GM19395 (cell line): ENCODE measurements around the gene PPP1R9A.

Experiments
- ATAC-seq: cut with Tn5 transposase; IDR thresholded peaks from one replicate; pipeline ENCODE4 v1.9.1; 2021; ENCODE audit warnings: mild to moderate bottlenecking, moderate library complexity; ENCODE audit not compliant: unreplicated experiment

The PPP1R9A gene

DNA sequence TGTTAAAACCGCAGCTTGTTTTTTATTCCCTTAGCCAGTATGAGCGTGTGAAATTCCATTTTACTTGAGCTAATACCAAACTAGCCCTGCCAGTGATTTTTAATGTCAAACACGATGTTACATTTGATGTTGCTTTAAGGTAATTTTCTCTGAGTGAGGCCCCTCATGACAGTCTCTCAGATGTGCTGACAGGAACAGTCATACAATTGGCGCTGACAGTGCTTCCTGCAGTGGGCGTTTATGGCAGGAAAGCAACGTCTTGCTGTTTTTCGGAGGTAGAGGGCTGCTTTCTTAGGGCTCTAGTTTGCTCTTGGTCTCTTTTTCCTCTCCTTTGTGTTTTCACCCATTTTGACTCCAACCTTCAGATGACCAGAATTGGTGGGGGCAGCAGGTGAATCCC, 397.6 kb downstream of the PPP1R9A start:
- no peak for ATAC-seq

DNA sequence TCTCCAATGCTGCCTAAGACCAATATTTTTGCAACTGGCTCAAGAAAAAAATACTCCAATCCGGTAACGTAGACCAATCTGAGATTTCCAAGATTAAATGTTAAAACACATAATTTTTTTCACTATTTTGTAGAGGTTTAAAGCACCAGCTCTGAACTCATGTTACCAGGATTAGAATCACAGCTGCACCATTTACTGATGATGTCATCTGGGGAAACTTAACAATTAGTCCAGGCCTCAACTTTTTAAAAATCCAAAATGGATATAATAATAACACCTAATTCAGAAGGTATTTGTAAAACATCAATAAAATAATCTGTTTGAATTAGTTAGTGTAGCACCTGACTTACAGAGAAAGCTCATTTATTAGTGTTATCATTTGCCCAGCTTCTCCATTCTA, 402.6 kb downstream of the PPP1R9A start:
- ATAC-seq, result no peak

DNA sequence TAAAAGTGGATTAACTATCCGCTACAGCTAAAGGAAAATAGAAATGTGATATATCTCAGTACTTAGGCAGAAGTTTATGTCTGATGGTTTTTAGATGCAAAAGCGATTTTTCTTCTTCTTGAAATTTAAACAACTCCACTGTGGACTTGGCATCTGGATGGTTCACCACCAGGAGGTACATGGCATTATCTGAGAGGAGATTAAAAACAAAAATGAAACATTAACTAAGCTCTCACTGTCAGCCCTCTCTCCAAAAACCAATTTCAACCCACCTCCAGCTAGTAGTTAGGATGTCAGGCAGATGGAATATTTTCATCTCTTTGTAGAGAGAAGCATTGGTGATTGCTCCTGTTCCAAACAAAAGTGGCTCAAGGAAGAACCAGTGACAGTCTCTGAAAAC, 404.0 kb downstream of the PPP1R9A start:
- ATAC-seq, result no peak

DNA sequence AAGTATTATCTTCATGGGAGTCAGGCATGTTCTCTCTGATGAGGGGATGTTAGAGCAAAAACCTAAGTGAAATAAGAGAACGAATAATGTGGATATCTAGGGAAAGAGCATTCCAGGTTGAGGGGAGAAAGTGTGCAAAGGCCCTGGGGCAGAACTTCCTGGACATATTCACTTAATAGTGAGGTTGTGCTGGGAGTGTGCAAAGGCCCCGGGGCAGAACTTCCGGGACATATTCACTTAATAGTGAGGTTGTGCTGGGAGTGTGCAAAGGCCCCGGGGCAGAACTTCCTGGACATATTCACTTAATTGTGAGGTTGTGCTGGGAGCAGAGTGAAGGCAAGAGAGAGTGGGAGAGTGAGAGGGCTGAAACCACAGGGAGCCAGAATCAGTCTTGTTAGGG, 405.2 kb downstream of the PPP1R9A start:
- no peak for ATAC-seq

DNA sequence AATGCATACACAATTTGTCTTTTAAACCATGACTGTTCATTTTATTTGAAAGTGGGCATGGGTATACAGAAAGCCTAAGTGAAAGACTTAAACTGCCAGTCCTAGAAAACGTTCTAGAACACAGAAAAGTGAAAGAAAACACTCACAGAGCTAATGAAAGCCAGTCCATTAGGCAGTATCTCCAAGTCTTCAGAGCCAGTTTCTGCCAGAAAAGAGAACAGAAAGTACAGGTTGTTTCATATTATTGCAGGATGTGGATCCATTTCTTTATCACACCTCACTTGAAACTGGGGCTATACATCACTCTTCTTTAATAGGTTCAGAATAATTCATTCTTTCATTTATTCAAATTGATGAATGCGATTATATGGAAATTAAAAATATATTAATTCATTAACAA, 409.2 kb downstream of the PPP1R9A start:
- peak; percentile 94 for ATAC-seq

DNA sequence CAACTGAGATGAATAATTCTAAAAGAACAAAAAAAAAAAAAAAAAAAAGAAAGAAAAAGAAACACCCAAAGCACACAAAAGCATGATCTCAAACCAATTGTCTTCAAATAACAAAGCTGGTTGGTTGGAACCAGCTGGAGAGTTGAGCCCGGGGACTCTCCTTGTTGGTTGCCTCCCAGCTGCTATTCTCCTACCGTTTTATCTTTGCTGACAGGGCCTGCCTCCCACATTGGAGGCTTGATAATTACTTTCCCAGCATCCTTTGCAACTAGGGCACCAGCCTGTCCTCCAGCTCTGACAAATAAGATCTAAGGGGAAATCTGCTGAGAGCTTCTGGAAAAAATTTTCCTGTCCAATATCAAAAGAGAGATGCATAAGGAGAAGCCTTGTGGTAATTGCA, 410.2 kb downstream of the PPP1R9A start:
- no peak for ATAC-seq

DNA sequence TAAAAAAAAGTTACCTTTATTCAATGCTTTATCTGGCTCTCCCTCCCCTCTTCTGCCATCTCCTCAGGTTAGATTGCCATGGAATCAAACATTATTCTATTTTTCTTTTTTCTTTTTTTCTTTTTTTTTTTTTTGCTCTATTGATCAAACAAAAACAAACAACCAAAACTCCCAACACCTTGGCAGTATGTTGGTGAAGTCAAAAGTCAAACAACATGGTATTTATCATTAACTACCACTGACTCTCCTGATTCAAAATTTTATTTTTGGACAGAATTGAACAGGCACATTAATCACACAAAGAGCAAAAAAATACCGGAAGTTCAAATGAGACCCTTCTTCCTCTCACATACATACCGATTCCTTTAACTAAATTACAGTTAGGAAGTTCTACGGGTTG, 410.6 kb downstream of the PPP1R9A start:
- no peak for ATAC-seq

DNA sequence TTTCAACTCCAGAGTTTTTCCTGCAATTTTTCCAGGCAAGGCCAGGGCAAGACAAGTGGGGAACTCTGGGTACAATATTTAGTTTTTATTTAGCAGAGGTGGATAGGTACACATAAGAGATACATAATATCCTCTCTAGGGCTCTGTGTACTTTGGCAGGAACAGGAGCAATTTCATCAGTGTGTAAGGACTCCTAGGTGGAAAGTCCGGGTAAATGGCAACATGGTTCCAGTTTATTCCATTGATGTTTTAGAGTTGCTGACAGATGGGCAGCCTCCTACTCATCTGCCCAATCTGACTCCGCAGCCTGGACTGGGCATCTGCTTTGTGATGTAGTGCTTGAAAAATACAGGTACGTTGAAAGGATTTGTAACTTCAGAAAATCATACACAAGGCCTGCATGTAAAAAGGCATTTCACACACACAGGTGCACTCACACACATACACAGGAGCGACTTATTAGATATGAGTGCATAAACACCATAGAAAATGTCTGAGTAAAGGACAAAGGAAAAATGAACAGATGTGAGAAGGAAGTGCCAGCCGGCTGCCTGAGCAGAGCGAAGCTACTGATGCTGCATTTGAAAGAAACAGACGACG, 411.2 kb downstream of the PPP1R9A start:
- no peak for ATAC-seq

DNA sequence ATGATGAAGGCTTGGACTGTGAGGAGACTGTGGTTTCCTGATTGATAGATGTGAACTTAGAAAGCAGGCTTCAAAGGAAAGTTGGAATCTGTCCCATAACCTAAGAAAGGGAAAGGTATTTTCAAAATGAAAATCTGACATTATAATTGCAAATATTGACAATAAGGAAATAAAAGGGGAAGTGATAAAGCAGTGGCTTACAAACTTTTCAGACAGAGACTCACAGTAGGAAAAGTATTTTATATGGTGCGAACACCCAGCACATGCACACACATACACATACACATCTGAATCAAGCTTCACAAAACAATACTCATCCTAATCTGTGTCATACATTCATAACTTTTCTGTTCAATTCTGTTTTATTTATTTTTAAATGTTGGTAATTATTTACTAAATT, 412.2 kb downstream of the PPP1R9A start:
- no peak for ATAC-seq

DNA sequence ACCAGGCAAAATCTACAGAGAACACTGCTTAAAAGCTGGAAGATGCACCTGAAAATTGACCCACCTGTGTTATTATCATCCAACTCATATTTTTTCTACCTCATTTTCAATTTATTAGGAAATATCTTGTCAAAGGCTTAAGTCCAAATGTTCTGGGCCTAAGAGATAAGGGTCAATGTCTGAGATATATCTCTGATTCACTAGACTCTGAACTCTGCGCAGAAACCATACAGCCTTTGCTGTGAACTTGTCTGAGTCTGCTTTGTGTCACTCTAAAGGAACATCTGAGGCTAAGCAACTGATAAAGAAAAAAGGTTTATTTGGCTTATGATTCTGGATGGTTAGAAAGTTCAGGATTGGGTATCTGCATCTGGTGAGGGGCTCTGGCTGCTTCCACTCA, 413.3 kb downstream of the PPP1R9A start:
- ATAC-seq, result no peak

DNA sequence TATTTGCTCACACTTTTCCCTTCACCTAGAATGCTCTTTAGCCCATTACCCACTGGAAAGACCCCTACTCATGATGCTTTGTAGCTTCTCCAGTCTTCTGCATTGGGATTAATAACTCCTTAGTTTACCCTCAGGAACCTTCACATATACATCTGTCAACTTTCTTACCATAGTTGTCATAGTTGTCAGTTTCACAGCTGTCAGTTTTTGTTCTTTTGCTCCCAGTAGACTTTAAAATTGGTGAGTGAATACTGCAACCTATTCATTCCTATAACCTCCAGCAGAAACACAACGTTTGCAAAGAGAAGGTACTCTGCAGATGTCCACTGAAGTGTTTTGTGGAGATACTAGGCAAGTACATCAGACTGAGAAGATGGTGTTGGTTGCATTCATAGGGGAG, 414.3 kb downstream of the PPP1R9A start:
- ATAC-seq, result no peak

DNA sequence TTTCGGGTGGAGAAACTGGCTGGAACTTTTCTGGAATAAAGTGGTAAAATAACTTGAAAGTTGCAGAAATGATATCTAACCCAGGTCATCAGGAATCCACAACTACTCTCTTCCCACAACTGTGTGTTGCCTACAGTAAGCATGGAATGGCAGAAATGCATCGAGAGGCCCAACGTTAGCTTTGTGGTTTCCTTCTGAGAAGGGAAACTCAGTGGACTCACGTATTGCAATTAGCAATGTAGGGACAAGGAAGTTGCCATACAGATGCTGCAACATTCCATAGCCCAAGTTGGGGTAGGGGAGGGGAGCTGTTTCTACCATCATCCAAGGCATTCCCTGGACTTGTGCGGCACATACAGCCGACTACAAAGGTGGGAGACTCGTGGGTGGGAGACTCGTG, 415.0 kb downstream of the PPP1R9A start:
- ATAC-seq, result no peak

DNA sequence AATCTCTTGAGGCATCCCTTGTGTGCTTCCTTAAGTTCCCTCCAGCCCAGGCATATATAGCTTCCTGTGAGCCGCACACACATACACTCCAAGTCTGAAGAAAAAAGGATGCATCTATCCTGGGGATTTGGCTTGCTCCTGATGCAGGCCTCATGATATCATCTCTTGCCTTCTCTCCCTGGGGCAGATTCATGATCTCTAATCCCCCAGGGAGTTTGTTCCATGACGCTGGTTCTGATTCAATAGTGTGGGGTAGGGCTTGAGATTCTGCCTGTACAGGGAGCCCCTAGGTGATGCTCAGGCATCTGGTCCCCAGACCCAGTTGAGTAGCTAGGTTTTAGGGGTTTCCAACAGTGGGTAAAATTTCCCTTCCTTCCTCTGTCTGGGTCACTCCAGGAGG, 415.5 kb downstream of the PPP1R9A start:
- ATAC-seq, result no peak

DNA sequence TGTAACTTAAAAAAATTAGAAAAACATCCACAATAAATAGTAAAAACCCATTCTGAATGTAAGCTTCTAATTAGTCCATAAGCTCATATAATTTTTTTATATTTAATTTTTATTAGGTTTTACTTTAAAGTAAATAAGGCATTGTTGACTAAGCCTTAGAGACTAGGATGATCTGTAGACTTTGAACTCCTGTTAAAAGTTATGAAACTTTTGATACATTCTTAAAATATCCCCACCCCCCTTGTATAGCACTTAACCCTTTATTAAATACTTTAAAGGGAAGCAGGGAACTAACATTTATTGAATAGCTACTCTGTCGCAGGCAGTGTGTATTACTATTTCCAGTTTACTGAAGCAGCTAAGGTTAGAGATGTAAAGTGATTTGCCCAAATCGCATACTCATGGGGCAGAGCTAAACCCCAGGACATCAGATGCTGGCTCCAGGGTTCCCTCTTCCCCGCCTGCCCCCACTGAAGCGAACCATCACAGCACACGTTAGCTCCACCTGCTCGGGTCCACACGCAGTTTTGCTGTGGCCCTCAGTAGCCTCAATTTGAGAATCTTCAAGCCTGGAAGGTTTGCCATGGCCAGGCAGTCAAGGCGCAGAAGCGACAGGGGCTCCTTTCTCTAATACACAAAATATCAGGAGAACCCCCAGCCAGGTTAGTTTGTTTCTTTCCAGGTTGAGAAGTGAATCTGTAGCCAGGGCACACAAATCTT, 416.2 kb downstream of the PPP1R9A start:
- ATAC-seq, result no peak

DNA sequence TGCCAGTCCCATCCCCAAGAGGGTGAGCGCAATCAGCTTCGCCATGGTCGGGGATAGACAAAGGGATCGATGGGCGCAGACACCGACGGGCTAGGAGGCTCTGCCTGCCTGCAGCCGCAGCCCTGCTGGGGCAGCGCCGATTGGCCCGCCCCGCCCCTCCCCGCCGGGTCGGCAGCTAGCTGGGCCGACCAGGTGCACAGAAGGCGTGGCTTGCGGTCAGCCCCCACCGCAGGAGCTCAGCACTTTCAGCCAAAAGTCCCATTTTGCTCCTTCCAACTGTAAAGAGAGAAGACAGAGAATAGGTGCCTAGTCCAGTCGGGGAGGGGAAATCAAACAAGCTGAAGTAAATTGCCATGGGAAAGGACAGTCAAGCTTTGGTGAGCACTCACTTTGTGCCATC, 417.0 kb downstream of the PPP1R9A start, which contains the start of gene PON1:
TSS of gene PON1 (minus strand) at position 102 of the 400 bp plus-strand sequence. CDS start at position 45, 57 bp downstream.
- ATAC-seq, result peak; percentile 76

DNA sequence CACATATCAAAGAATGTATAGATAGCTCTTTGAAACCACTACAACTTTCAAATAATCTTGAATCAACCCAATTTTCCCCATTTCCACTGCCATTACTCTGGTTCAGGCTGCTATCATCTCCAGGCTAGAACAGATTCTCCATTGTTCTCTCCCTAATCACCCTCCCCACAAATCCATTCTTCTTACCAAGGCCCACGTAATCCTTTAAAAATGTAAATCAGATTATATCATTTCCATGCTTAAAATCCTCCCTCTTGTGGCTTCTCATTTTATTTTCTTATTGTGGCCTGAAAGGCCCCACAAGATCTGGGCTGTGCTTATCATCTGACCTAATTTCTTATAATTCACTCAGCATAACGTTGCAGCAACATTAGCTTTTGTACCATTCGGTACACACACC, 420.0 kb downstream of the PPP1R9A start:
- no peak for ATAC-seq

DNA sequence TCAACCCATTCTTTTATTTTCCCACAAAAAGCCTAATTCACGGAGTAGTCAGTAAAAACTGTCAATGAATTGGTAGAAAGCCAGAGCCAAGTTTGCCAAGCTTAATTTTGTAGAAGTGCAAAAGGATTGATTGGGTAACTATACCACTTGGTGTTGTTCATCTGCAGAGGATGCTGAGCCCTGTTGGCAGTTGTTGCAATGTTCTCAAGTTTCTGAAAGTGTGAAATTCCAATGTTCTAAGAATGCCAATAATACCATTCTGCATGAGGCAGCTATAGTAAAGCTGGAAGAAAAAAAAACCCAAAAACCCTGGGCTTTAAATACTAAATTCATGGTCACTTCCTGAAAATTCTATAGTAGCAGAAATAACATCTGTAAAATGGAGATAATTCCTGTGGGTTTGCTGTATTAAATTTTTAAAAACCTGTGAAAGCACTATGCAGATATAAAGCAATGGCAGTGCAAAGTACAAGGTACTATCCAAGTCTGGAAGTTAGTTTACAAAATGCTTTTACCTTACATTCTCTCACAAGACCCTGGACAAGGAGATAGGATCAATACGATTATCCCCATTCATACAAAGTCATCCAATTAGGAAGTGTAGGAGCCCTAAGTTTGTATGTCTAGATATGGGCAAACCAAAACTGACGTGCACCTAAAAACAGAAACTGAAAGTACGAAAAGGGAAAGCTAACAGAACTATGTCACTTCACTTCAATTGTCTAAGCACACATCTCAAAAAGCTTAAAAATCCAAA, 423.0 kb downstream of the PPP1R9A start:
- peak; percentile 98 for ATAC-seq

DNA sequence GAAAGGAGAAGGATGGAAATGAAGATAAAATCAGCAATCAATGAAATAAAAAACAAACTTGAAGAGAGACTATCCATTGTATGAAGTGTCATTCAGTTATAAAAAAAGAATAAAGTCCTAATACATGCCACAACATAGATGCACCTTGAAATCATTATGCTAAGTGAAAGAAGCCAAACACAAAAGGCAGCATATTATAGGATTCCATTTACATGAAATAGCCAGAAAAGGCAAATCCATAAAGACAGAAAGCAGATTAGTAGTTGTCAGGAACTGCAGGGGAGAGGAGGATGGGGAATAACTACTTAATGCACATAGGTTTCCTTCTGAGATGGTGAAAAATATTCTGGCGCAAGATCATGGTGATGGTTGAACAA, 423.6 kb downstream of the PPP1R9A start:
- ATAC-seq, result peak; percentile 38

DNA sequence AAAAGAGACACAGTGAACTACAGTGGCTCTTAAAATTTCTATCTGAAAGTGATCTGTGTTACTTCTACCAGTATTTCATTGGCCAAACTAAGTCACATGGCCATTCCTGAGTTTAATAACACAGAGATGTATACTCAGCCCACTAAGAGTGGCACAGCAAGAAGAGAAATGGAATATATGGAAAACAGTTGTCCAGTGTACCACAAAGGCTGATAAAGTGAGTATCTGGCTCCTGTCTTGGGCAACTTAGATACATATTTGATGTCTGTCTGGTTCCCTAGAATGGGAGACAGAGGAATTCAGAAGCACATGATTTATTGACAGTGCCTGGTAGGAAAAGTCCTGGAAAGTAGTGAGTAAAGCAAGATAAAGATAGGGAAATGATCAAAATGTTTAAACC, 427.1 kb downstream of the PPP1R9A start:
- ATAC-seq, result no peak

DNA sequence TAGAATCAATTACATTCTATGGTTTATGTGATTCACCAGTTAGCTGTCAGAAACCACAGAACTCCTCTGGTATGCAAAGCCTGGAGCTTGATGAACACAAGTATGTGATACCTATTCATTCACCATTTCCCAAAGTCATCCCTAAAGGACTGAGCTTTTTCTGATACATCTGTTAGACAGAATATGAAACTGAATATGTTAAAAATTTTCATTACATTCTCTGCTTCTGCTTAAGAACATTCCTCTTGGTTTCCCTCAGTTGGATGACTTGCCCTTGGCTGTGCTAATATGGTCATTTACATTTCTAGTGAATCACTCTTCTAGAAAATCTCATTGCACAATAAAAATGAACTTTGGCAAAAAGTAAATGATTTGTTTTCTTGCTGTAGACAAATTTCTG, 427.7 kb downstream of the PPP1R9A start:
- ATAC-seq, result no peak

DNA sequence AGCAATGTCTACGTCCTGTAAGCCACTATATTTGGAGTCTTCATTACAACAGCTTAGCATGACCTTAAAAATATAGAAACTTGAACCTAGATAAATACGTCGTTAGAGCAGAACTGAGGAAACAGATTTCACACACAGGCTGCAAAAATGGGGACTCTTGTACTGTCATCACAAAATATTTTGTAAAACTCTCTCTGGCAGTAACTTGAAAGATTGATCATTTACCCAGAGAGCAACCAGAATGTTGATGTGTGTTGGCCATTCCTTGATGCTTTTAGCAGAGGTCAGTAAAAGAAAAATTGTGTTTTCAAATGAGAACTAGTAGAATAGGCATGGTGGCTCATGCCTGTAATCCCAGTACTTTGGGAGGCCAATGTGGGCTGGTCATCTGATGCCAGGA, 431.4 kb downstream of the PPP1R9A start:
- no peak for ATAC-seq

DNA sequence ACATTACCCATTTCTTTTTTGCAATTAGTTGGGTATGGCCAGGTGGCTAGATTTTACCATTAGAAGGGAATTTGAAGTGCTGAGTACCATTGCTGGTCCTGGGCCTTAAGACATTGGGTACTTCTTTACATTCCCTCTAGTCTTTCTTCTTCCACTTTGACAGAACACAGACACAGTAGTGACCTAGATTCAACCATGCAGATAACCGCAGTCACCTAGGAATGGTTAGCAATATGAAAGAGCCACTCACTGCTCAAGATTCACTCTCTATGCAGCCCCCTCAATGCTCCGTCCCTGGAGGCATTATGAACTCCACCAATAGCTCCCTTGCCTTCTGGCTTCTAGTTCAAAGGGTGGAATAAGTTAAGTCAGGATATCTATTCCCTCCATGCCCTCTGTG, 433.1 kb downstream of the PPP1R9A start:
- ATAC-seq, result no peak
